Gastroesophageal sphincter (tissue), 3 donors: ENCODE data around the gene SUSD6.

Source experiments
- POLR2A ChIP-seq, 2 donors: fragments of 450-650 bp; IDR thresholded peaks; one replicate each; pipeline ENCODE4 v1.6.1; 2017; ENCODE audit warnings: antibody characterized with exemption in 2 of 2, mild to moderate bottlenecking in 2 of 2, moderate library complexity in 1 of 2
- TF ChIP-seq, protein P1 (sequence below), 4 experiments: fragments of 200-600 bp in 2 of 4; fragments of 450-650 bp in 2 of 4; sonication (generic) in 1 of 4; IDR thresholded peaks; one replicate each; pipeline ENCODE4 v1.5.1; 2017 to 2019; ENCODE audit warnings: antibody characterized with exemption in 4 of 4, mild to moderate bottlenecking in 2 of 4, moderate library complexity in 2 of 4

- TF ChIP-seq POLR2A (IDR thresholded peaks at IDR 0.05), result no peak
- TF ChIP-seq, protein P1, sequence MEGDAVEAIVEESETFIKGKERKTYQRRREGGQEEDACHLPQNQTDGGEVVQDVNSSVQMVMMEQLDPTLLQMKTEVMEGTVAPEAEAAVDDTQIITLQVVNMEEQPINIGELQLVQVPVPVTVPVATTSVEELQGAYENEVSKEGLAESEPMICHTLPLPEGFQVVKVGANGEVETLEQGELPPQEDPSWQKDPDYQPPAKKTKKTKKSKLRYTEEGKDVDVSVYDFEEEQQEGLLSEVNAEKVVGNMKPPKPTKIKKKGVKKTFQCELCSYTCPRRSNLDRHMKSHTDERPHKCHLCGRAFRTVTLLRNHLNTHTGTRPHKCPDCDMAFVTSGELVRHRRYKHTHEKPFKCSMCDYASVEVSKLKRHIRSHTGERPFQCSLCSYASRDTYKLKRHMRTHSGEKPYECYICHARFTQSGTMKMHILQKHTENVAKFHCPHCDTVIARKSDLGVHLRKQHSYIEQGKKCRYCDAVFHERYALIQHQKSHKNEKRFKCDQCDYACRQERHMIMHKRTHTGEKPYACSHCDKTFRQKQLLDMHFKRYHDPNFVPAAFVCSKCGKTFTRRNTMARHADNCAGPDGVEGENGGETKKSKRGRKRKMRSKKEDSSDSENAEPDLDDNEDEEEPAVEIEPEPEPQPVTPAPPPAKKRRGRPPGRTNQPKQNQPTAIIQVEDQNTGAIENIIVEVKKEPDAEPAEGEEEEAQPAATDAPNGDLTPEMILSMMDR (IDR thresholded peaks at IDR 0.05), result no peak
Measured at GRCh38 chr14:69640931-69641330, 29.5 kb downstream of the SUSD6 start.
